HEK293 (cell line): Measurements from ENCODE around the gene PAK5.

ENCODE experiments used
- CTCF ChIA-PET: fragments of 350-600 bp; formaldehyde crosslinking; extraction: SDS; loops from one replicate; lab custom pipeline; 2021; ENCODE audit warnings: antibody characterized with exemption; lab: Yijun Ruan, JAX
- POLR2A ChIA-PET: fragments of 300-600 bp; formaldehyde crosslinking; extraction: SDS; loops from one replicate; lab custom pipeline; 2020; ENCODE audit warnings: antibody characterized with exemption, inconsistent platforms; lab: Yijun Ruan, JAX
- H3K27ac ChIP-seq: fragments of 200-500 bp; sonication (Bioruptor generic); 2 replicates; pipeline ENCODE4 v1.5.1; 2014; ENCODE audit warnings: low read depth, low read length, control low read depth, inconsistent platforms; ENCODE audit errors: extremely low read depth
- H3K36me3 ChIP-seq, 2 experiments: fragments of 200-500 bp in 1 of 2; sonication (Bioruptor generic) in 1 of 2; 1 replicate in 1 of 2; 2 replicates in 1 of 2; pipeline ENCODE4 v1.5.1; 2014 to 2017; ENCODE audit warnings: inconsistent platforms in 2 of 2, low read length in 2 of 2; ENCODE audit not compliant: control insufficient read depth in 2 of 2, insufficient read depth in 1 of 2
- H3K4me1 ChIP-seq: fragments of 200-500 bp; sonication (Bioruptor generic); 2 replicates; pipeline ENCODE4 v1.5.1; 2014; ENCODE audit warnings: mild to moderate bottlenecking, low read length, inconsistent platforms; ENCODE audit not compliant: control insufficient read depth, insufficient read depth
- H3K4me3 ChIP-seq: 2 replicates; pipeline ENCODE4 v1.5.1; 2011; ENCODE audit warnings: low read depth, mild to moderate bottlenecking, control low read depth, low read length, moderate library complexity
- H3K9me3 ChIP-seq: fragments of 200-500 bp; sonication (Bioruptor generic); 2 replicates; pipeline ENCODE4 v1.5.1; 2014; ENCODE audit warnings: low read depth, low read length, inconsistent platforms; ENCODE audit not compliant: control insufficient read depth, insufficient read depth
- BCL11B ChIP-seq: fragments of 450-650 bp; formaldehyde crosslinking; IDR thresholded peaks from 2 replicates; pipeline ENCODE4 v1.5.1; 2016; ENCODE audit warnings: low read depth, missing biosample characterization, missing genetic modification characterization
- KLF1 ChIP-seq: fragments of 450-650 bp; formaldehyde crosslinking; IDR thresholded peaks from 2 replicates; pipeline ENCODE4 v1.5.1; 2016; ENCODE audit warnings: missing biosample characterization, missing genetic modification characterization
- KLF17 ChIP-seq: fragments of 450-650 bp; formaldehyde crosslinking; IDR thresholded peaks from 2 replicates; pipeline ENCODE4 v1.5.1; 2016; ENCODE audit warnings: missing biosample characterization, missing genetic modification characterization
- SCRT1 ChIP-seq: fragments of 450-650 bp; formaldehyde crosslinking; IDR thresholded peaks from 2 replicates; pipeline ENCODE4 v1.5.1; 2016; ENCODE audit warnings: missing biosample characterization, missing genetic modification characterization, borderline replicate concordance
- SCRT2 ChIP-seq: fragments of 450-650 bp; formaldehyde crosslinking; IDR thresholded peaks from 2 replicates; pipeline ENCODE4 v1.5.1; 2016; ENCODE audit warnings: missing biosample characterization, missing genetic modification characterization
- ZBTB20 ChIP-seq: fragments of 450-650 bp; formaldehyde crosslinking; IDR thresholded peaks from 2 replicates; pipeline ENCODE4 v1.5.1; 2016; ENCODE audit warnings: missing biosample characterization, missing genetic modification characterization
- ZNF133 ChIP-seq: fragments of 450-650 bp; formaldehyde crosslinking; IDR thresholded peaks from 2 replicates; pipeline ENCODE4 v1.5.1; 2016; ENCODE audit warnings: missing biosample characterization, missing genetic modification characterization
- ZNF148 ChIP-seq: fragments of 450-650 bp; formaldehyde crosslinking; IDR thresholded peaks from 2 replicates; pipeline ENCODE4 v1.5.0; 2017; ENCODE audit warnings: missing biosample characterization, missing genetic modification characterization, borderline replicate concordance
- ZNF2 ChIP-seq: fragments of 450-650 bp; formaldehyde crosslinking; IDR thresholded peaks from 2 replicates; pipeline ENCODE4 v1.5.1; 2016; ENCODE audit warnings: missing biosample characterization, missing genetic modification characterization
- ZNF211 ChIP-seq: fragments of 450-650 bp; formaldehyde crosslinking; IDR thresholded peaks from 2 replicates; pipeline ENCODE4 v1.5.1; 2016; ENCODE audit warnings: low read depth, missing biosample characterization, missing genetic modification characterization
- ZNF239 ChIP-seq: fragments of 450-650 bp; formaldehyde crosslinking; IDR thresholded peaks from 2 replicates; pipeline ENCODE4 v1.5.1; 2016; ENCODE audit warnings: missing biosample characterization, missing genetic modification characterization
- ZNF302 ChIP-seq: fragments of 450-650 bp; formaldehyde crosslinking; IDR thresholded peaks from 2 replicates; pipeline ENCODE4 v1.5.1; 2016; ENCODE audit warnings: missing biosample characterization, missing genetic modification characterization, low read depth
- ZNF510 ChIP-seq: fragments of 450-650 bp; formaldehyde crosslinking; IDR thresholded peaks from 2 replicates; pipeline ENCODE4 v1.5.1; 2018; ENCODE audit warnings: mild to moderate bottlenecking, missing genetic modification characterization, missing biosample characterization; ENCODE audit not compliant: insufficient replicate concordance
- ZNF514 ChIP-seq: fragments of 450-650 bp; formaldehyde crosslinking; IDR thresholded peaks from 2 replicates; pipeline ENCODE4 v1.5.1; 2016; ENCODE audit warnings: missing biosample characterization, missing genetic modification characterization
- ZNF830 ChIP-seq: fragments of 450-650 bp; IDR thresholded peaks from 2 replicates; pipeline ENCODE4 v1.5.0; 2018; ENCODE audit warnings: missing biosample characterization, missing genetic modification characterization, low read depth, mild to moderate bottlenecking, moderate library complexity
- TF ChIP-seq, protein P1 (sequence below): fragments of 450-650 bp; formaldehyde crosslinking; IDR thresholded peaks from 2 replicates; pipeline ENCODE4 v1.5.1; 2017; ENCODE audit warnings: missing biosample characterization, missing genetic modification characterization
- TF ChIP-seq, protein P2 (sequence below): IDR thresholded peaks from 2 replicates; pipeline ENCODE4 v1.6.1; 2011; ENCODE audit warnings: mild to moderate bottlenecking, low read depth, low read length, borderline replicate concordance

Gene PAK5

DNA sequence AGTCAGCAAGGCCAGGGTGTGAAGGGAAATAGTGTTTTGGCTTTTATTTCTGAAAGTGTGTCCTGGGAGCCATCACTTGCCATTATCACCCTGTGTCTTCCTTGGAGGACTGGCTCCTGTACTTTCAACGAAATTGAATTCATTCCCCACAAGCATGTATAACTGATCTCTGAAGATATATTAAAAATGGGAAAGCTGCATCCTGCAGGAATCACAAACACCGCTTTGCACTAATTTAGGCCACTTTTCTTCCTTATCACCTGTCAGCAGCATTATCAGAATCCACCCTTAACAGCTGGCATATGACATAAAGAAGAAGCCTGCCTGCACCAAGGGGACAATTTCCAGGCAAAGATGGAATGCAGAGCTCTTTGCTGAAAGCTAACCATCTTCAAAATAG lies 268.3 kb downstream of the PAK5 start:
- Histone ChIP-seq H3K36me3 (no peaks in the 10 kb centered on the region), H3K4me3 (no peak overlapping the region), H3K4me1 (no peaks in the 10 kb centered on the region), H3K27ac (no peak overlapping the region), H3K9me3 (no peaks in the 10 kb centered on the region)
- POLR2A ChIA-PET, result no interaction called here
- CTCF ChIA-PET, result interaction anchor here (1.7 kb wide), 1 partner anchor 163 kb away, joined by 5 read pairs; no protein-coding TSS in a partner anchor
- TF ChIP-seq ZNF302 (tag by site-specific recombination), result no peak
- no peak for TF ChIP-seq SCRT2 (tag by site-specific recombination)
- TF ChIP-seq ZNF514 (tag by site-specific recombination), result no peak
- no peak for TF ChIP-seq KLF1 (tag by site-specific recombination)
- TF ChIP-seq, protein P1, sequence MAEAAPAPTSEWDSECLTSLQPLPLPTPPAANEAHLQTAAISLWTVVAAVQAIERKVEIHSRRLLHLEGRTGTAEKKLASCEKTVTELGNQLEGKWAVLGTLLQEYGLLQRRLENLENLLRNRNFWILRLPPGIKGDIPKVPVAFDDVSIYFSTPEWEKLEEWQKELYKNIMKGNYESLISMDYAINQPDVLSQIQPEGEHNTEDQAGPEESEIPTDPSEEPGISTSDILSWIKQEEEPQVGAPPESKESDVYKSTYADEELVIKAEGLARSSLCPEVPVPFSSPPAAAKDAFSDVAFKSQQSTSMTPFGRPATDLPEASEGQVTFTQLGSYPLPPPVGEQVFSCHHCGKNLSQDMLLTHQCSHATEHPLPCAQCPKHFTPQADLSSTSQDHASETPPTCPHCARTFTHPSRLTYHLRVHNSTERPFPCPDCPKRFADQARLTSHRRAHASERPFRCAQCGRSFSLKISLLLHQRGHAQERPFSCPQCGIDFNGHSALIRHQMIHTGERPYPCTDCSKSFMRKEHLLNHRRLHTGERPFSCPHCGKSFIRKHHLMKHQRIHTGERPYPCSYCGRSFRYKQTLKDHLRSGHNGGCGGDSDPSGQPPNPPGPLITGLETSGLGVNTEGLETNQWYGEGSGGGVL, result no peak
- no peak for TF ChIP-seq KLF17
- no peak for TF ChIP-seq ZNF148
- TF ChIP-seq, protein P2, sequence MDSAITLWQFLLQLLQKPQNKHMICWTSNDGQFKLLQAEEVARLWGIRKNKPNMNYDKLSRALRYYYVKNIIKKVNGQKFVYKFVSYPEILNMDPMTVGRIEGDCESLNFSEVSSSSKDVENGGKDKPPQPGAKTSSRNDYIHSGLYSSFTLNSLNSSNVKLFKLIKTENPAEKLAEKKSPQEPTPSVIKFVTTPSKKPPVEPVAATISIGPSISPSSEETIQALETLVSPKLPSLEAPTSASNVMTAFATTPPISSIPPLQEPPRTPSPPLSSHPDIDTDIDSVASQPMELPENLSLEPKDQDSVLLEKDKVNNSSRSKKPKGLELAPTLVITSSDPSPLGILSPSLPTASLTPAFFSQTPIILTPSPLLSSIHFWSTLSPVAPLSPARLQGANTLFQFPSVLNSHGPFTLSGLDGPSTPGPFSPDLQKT, result no peak
- no peak for TF ChIP-seq ZBTB20 (tag by site-specific recombination)
- no peak for TF ChIP-seq BCL11B (tag by site-specific recombination)
- no peak for TF ChIP-seq ZNF830 (tag by site-specific recombination)
- TF ChIP-seq ZNF2 (tag by site-specific recombination), result no peak
- no peak for TF ChIP-seq ZNF133 (tag by site-specific recombination)
- no peak for TF ChIP-seq ZNF510 (tag by site-specific recombination)
- TF ChIP-seq ZNF239, result no peak

DNA sequence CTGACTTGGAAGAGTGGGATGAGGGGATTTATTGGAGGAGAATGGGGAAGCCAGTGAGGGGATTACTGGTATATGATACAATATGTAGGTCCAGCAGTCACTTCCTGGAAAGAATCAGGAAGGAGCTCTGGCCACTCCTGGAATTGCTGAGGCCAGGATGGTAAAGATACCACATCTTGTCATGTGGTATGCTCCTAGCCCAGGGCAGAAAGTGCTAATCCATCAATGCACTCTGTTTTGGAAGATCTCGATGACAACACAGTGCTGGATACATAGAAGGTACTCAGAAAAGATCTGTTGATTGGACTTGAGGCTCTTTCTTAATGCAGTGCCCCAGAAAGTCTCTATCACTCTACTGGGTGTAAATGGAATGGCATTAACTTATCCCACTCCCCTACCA lies 271.9 kb downstream of the PAK5 start:
- Histone ChIP-seq H3K9me3 (no peaks in the 10 kb centered on the region), H3K4me1 (no peaks in the 10 kb centered on the region), H3K27ac (no peak overlapping the region), H3K36me3 (no peaks in the 10 kb centered on the region), H3K4me3 (no peak overlapping the region)
- ChIA-PET POLR2A (no interaction called here), CTCF (no interaction called here)
- TF ChIP-seq ZNF211 (no peak), SCRT1 (no peak)
- TF ChIP-seq, all 188 proteins: peak for 0
